PC-9 (cell line): ENCODE results near the gene MT1F. TPM values are rescaled to one million over a fixed set of nuclear protein-coding genes. Genes with fewer than 3 reads are reported as not detected.

Source experiments
- BruUV-seq: library from RNA; stranded (reverse); fragments of 400-500 nt; replicated peaks from 2 replicates; lab custom pipeline; 2021; lab: Mats Ljungman, UMichigan
- CTCF ChIA-PET: fragments of 300-600 bp; sonication (Branson Sonifier 250); formaldehyde crosslinking; loops from one replicate; lab custom pipeline; 2022; ENCODE audit warnings: antibody characterized with exemption; lab: Charles Lee
- POLR2A ChIA-PET: fragments of 300-600 bp; sonication (Branson Sonifier 250); formaldehyde crosslinking; loops from one replicate; lab custom pipeline; 2022; ENCODE audit warnings: antibody characterized with exemption; ENCODE audit not compliant: unreplicated experiment; lab: Charles Lee
- DNase-seq, 2 experiments: peaks; one replicate each; pipeline versions ENCODE4 v3.0.0 to v3.0.0-alpha.2; 2015 to 2022; ENCODE audit warnings: mixed read lengths in 1 of 2
- H2AFZ ChIP-seq: fragments of 200-600 bp; sonication (generic); 2 replicates; pipeline ENCODE4 v1.8.1; 2017; ENCODE audit warnings: antibody characterized with exemption
- H3F3A ChIP-seq: fragments of 200-600 bp; sonication (generic); 2 replicates; pipeline ENCODE4 v1.8.1; 2017; ENCODE audit warnings: antibody characterized with exemption, mild to moderate bottlenecking, low read depth; ENCODE audit not compliant: insufficient read depth
- H3K27ac ChIP-seq: fragments of 200-600 bp; sonication (generic); 2 replicates; pipeline ENCODE4 v1.6.1; 2016; ENCODE audit warnings: mixed run types
- H3K27me3 ChIP-seq: fragments of 200-600 bp; sonication (generic); 2 replicates; pipeline ENCODE4 v1.6.1; 2016; ENCODE audit warnings: low read depth, mixed run types; ENCODE audit not compliant: insufficient read depth
- H3K36me3 ChIP-seq: fragments of 200-600 bp; sonication (generic); 2 replicates; pipeline ENCODE4 v1.6.1; 2016; ENCODE audit warnings: low read depth, mixed run types
- H3K4me1 ChIP-seq: fragments of 200-600 bp; sonication (generic); replicated peaks from 2 replicates; pipeline ENCODE4 v1.6.1; 2016; ENCODE audit warnings: mixed run types; ENCODE audit not compliant: insufficient read depth
- H3K4me2 ChIP-seq: fragments of 200-600 bp; sonication (generic); 2 replicates; pipeline ENCODE4 v1.6.1; 2017; ENCODE audit warnings: mixed run types
- H3K4me3 ChIP-seq: fragments of 200-600 bp; sonication (generic); 2 replicates; pipeline ENCODE4 v1.6.1; 2016; ENCODE audit warnings: mixed run types
- H3K79me2 ChIP-seq: fragments of 200-600 bp; sonication (generic); 2 replicates; pipeline ENCODE4 v1.6.1; 2017; ENCODE audit warnings: low read depth, mixed run types
- H3K9me2 ChIP-seq: fragments of 200-600 bp; sonication (generic); 2 replicates; pipeline ENCODE4 v1.8.1; 2017; ENCODE audit warnings: mild to moderate bottlenecking; ENCODE audit not compliant: insufficient read depth
- H3K9me3 ChIP-seq: fragments of 200-600 bp; sonication (generic); 2 replicates; pipeline ENCODE4 v1.8.1; 2016; ENCODE audit warnings: low read depth; ENCODE audit not compliant: insufficient read depth
- H4K20me1 ChIP-seq: fragments of 200-600 bp; sonication (generic); 2 replicates; pipeline ENCODE4 v1.8.1; 2017; ENCODE audit not compliant: insufficient read depth
- CTCF ChIP-seq: fragments of 200-600 bp; sonication (generic); conservative IDR thresholded peaks from 2 replicates; pipeline ENCODE4 v1.6.1; 2017; ENCODE audit warnings: mixed run types, antibody characterized with exemption, mild to moderate bottlenecking, moderate library complexity
- EZH2 ChIP-seq: fragments of 200-600 bp; sonication (generic); IDR thresholded peaks from 2 replicates; pipeline ENCODE4 v1.8.0; 2017; ENCODE audit warnings: antibody characterized with exemption, low read depth
- intact Hi-C: fragments of 100-400 bp; cut with micrococcal nuclease; formaldehyde crosslinking; loops from one replicate; pipeline ENCODE4 v1.10.0; 2022; ENCODE audit not compliant: unreplicated experiment
- total RNA-seq: library from RNA; stranded (reverse); gene quantifications from 2 replicates; pipeline ENCODE4 v1.2.3, GENCODE V29; 2021

MT1F gene
- total RNA-seq, 1 experiment from 2014 or later: 4.0 TPM

GRCh38 chr16:56636616-56637413 is 20.9 kb upstream of the MT1F start:
- DNase-seq: peak in 1 of 2 experiments; percentile 75
- no peak for TF ChIP-seq CTCF
- no peak for TF ChIP-seq EZH2
- Histone ChIP-seq H3K9me3 (no peaks in the 10 kb centered on the region), H3K4me1 (peaks cover 33% of the 10 kb centered on the region), H3K79me2 (no peaks in the 10 kb centered on the region), H4K20me1 (no peaks in the 10 kb centered on the region), H2AFZ (no peak overlapping the region), H3K27me3 (no peaks in the 10 kb centered on the region), H3K4me3 (no peak overlapping the region), H3K36me3 (no peaks in the 10 kb centered on the region), H3K4me2 (peak overlapping the region; percentile 27), H3K27ac (no peak overlapping the region), H3F3A (peaks cover 12% of the 10 kb centered on the region; the same call in 1 of the 2 replicates), H3K9me2 (no peaks in the 10 kb centered on the region)
- intact Hi-C loops: no loop called here
- POLR2A ChIA-PET: no interaction called here
- CTCF ChIA-PET: no interaction called here
- BruUV-seq: no TSS peak

GRCh38 chr16:56637814-56638750 is 19.7 kb upstream of the MT1F start, which contains the start of gene MT1A:
MT1A (plus strand) TSS chr16:56638666; CDS start chr16:56638739, 73 bp downstream.
- H3K4me2 ChIP-seq: peak within 1 kb of the TSS; percentile 11; the same call in 1 of the 2 replicates
- no peaks in the 10 kb centered on the region for H3K9me3 ChIP-seq
- CTCF ChIA-PET: no interaction called here
- no peak within 1 kb of the TSS for H2AFZ ChIP-seq
- H3K27ac ChIP-seq: no peak within 1 kb of the TSS
- TSS peak; percentile 72 for BruUV-seq
- H3F3A ChIP-seq: peaks cover 24% of the 10 kb centered on the region
- TF ChIP-seq EZH2 (no peak), CTCF (no peak)
- peaks cover 39% of the 10 kb centered on the region for H3K4me1 ChIP-seq
- no peaks in the 10 kb centered on the region for H3K79me2 ChIP-seq
- H3K27me3 ChIP-seq: no peaks in the 10 kb centered on the region
- DNase-seq: peak in 1 of 2 experiments; percentile 76
- H4K20me1 ChIP-seq: no peaks in the 10 kb centered on the region
- no peaks in the 10 kb centered on the region for H3K9me2 ChIP-seq
- intact Hi-C loops: no loop called here
- no peak within 1 kb of the TSS for H3K4me3 ChIP-seq
- no peaks in the 10 kb centered on the region for H3K36me3 ChIP-seq
- POLR2A ChIA-PET: interaction anchor here (0.6 to 0.7 kb wide), 2 partner anchors 26 to 273 kb away, joined by 3 to 4 read pairs; no protein-coding TSS in a partner anchor

GRCh38 chr16:56639045-56639444 is 18.7 kb upstream of the MT1F start:
- no peaks in the 10 kb centered on the region for H3K79me2 ChIP-seq
- DNase-seq: no peak
- H3K4me3 ChIP-seq: no peak overlapping the region
- no peak overlapping the region for H2AFZ ChIP-seq
- no peaks in the 10 kb centered on the region for H3K9me2 ChIP-seq
- TF ChIP-seq CTCF (no peak), EZH2 (no peak)
- no peaks in the 10 kb centered on the region for H3K27me3 ChIP-seq
- ChIA-PET POLR2A (no interaction called here), CTCF (no interaction called here)
- BruUV-seq: TSS peak; percentile 84
- H4K20me1 ChIP-seq: no peaks in the 10 kb centered on the region
- H3K36me3 ChIP-seq: no peaks in the 10 kb centered on the region
- peaks cover 24% of the 10 kb centered on the region for H3F3A ChIP-seq
- H3K4me1 ChIP-seq: peaks cover 47% of the 10 kb centered on the region
- intact Hi-C loops: no loop called here
- H3K9me3 ChIP-seq: no peaks in the 10 kb centered on the region
- H3K27ac ChIP-seq: no peak overlapping the region
- peak overlapping the region; percentile 11; the same call in 1 of the 2 replicates for H3K4me2 ChIP-seq
